ENCODE results near the gene KIRREL3.

Gene KIRREL3

DNA sequence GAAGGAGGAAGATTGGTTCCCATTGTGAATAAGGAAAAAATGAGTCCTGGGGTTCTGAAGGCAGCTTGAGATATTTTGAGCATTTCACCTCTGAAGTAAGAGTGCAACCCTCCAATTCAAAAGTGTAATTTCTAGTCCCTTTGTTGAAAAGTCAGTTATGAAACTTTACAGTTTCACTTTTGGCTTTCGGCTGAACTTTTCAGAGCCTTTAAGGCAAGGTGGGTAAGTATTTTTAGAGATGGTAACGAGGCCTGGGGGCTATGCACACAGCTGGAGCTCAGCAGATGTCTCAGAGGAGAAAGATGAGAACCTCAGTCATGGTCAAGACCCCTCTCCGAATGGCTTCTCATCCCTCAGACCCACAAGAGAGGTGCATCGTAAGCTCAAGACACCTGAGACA lies 267.6 kb downstream of the KIRREL3 start:
- no peak for DNase-seq

DNA sequence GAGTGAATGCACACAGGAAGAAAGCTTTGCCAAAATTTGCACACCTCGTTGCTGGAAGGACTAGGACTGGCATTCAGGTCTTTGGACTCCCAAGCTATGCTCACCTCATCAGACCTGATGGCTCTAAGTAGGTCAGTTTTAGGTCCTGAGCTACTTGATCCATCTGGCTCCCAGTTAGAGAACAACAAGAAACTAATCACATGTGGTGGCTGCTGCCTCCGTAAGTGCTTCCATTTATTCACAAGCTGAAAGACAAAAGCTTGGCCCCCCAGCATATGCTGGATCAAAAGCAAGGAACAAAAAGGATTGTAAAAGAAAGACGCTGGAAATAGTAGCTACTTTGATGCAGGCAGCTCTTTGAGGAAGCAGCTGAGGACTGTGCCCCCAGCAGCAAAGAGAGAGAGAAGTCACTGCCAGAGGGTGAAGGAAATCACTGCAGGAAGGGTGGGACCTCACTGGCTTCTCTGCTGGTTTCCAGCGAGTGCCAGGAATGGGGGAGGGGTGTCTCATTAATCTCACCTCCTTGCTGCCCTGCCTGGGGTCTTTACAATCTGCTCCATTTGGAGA lies 268.9 kb downstream of the KIRREL3 start:
- no peak for DNase-seq

DNA sequence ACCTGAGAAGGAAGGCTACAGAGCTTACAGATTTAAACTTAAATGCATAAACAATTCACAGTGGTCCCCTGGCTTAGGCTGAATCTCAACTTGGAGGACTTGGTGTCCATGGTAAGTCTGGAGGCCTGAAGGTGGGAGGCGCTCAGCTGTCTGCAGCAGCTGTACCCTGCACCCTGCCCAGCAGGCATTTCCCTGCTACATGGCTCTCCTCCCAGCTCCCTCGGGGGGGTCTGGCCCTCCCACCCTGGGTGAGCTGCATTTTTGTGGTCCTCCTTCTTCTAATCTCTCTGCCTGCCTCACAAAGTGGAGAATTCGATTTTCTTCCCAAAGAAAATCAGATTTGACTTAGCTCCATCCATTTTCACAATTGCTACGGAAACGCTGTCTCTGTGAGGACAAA lies 273.2 kb downstream of the KIRREL3 start:
- DNase-seq, result no peak

DNA sequence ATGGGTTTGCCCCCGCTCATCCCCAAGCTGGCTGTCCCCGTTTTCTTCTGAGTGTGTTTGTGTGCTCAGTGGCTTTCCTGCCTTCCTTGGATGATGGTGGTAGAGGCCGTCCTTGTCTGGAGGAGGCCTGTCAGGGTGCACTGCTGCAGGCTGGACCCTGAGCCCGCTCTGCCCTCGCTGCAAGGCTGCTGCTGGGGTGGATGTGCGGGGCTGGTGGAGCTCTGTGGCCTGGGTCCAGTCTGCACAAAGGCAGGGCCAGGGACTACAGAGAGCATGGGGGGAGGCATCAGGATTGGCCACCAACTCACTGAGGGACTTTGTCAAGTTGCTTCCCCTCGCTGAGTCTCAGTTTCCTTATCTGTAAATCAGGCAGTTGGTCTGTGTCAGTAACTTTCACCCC lies 275.0 kb downstream of the KIRREL3 start:
- no peak for DNase-seq

DNA sequence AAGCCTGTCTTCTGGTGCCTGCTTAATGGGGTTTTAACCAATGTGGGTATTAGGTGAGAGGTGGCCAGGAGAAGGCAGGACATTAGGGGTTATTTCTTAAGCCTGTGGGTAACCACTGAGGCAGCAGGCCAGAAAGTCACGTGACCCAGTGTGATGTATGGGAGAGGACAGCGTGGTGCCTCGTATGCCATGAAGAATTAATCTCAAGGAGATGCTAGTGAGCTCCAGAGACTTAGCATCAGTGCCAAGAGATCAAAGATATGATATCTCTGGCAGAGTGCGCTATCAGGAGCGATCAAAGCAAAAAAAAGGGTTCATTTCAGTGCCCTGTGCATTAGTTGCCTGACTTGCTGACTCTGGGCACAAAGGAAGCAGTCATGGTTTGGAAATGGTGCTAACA lies 275.5 kb downstream of the KIRREL3 start:
- DNase-seq, result no peak

DNA sequence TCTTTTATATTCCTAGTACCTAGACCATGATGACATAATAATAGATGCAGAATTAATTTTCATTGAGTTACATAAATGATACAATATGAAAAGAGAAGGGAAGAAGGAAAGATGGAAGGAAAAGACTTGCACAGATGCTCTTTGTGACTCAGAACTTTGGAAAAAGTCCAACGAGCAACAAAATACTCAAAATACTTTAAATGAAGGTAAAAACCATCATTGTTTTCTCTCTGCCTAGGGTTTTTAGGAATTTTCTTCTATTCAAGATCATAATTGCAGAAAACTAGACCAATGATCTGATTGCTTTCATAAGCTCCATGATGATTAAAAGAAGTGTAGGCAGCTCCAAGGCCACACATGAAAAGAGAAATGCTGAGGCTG lies 276.9 kb downstream of the KIRREL3 start:
- no peak for DNase-seq

DNA sequence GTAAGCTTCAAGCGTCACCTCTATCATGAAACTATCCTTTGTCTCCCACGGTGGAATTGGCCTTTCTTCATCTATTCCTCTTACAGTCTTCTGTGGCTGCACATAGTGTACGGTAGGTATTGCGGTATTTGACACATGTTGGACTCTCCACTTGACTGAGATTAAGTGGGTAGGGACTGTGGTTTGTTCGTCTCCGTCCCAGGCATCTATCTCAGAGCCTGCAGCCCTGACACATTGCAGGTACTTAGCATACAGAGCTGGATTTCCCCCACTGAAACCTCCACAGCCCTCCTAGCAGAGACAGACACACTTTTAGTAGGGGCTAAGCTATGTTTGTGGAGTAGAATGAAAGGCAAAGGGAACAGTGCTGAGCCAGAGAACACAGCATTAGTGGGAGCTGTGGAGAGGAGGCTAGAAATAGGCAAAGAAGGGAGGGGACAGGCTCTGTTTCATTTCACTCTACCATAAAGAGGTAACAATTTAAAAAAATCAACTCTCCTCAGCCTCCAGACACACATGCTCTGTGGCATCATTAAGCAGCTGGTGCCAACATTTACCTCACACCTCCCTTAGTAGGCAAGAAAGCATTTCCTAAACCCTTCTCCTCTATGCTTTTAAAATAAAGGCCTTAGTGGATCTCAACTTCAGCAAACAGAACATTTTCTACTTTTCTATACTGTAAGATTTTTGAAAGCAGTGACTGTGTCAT lies 277.5 kb downstream of the KIRREL3 start:
- DNase-seq, result no peak

DNA sequence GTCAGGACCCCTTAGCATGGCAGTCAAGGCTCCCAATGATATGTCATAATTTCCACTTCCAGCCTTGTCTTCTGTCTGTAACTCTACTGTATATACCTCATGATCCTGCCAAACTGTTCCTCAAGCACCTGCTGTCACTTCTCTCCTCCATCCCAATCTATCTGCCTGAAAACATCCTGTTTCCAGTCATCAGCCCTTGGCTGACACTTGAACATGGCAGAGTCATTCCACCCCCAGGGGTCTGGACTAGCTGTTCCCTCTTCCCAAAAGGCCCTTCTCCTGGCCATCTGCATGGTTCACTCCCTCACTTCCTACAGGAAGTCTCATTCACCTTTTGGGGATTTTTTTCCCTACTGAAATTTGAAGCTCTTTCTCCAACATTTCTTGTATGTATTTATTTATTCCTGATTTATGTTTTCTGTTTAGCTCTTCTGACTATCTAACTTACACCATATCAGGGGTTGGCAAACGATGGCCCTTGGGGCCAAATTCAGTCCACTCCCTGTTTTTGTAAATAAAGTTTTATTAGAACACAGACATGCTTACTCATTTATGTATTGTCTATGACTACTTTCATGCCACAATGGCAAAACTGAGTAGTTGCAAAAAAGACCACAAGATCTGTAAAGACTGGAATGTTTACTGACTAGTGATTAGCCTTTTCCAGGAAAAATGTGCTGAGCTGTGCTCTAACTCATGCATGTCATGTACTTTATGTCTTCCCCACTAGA lies 278.4 kb downstream of the KIRREL3 start:
- DNase-seq, result no peak

DNA sequence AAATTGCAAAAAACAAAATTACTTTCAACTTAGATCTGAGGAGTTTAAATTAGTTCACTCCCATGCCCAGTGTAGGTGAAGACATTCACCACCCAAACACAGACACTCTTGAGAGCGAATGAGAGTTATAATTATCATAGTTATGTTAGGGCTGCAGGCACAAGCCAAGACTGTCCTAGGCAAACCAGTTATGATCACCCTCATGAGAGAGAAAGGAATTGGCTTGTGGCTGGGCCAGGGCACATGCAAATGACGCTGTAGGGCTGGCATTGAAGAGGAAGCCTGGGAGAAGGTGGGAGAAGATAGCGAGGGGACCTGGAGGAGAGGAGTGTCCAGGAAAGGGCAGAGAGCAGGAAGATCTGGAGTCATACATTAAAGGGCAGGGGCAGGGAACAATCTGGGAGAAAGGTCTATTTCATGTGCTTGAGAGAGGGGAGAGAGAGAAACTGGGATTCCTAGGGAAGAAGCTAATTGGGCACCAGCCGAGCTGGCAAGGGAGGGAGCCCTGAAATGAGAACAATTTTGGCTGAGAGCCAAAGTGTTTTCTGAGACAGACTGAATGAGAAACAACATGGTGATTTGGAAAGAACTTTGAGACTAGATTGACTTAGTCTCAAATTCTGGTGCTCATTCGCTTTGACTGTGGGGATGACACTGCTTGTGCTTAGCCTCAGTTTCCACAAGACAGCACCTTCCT lies 279.9 kb downstream of the KIRREL3 start:
- no peak for DNase-seq

DNA sequence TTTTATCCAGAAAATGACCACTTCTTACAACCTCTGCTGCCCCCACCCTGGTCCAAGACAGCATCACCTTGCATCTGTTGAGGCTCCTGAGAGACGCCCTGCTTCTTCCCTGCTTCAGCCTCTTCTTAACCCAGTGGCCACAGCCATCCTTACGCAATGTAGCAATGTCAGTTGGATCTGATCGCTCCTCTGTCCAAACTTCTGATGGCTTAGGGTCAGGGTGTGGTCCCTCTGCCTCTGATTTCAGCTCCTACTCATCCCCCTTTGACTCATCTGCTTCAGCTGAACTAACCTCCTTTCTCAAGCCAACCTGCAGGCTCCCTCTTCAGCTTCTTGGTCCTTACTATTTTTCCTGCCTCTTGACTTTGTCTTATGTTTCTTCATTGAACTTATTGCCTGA lies 280.8 kb downstream of the KIRREL3 start:
- no peak for DNase-seq

DNA sequence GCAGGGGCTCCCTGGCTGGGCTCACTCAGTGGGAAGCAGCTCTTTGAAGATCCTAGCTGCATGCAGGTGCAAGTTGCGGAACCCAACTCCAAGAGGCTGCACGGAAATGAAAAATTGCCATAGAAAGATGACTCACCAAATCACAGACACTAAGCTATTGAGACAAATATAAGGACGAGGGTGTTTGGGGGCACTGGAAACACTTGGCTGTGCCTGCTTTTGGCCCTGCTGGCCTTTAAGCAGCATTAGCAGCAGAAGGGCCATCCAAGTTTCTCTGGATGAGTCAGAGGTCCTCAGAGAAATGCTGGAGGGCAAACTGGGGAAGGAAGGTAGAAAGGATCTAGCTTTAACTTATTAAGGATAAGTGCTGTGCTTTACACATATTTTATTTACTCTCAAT lies 282.3 kb downstream of the KIRREL3 start:
- DNase-seq, result no peak

DNA sequence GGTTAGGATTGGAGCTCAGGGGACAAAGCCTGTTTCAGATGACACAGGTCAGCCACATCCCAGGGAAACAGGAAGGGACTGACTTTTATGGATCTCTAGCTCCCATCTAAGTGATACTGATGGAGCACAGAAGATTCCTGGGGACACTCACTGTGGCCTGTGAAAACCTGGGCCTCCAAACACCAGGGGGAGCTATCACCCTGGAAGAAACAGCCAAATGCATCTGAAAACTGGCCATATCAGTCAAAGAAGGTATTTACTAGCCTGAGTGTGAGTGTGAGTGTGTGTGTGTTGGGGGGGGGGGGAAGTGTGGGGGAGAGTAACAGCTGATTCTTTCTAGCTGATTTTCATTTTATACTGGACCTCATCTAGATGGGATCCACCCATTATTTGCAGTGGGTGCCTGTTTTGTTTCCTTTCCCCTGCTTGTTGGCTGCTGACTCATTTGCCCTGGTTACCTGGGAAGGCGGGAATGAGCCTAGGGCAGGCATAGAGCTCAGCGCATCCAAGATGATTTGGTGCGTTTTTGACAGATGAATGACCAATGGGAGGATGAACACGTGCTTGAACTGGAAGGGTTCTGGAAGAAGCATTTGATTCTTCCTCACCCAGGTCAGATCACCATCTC lies 284.0 kb downstream of the KIRREL3 start:
- DNase-seq, result no peak

DNA sequence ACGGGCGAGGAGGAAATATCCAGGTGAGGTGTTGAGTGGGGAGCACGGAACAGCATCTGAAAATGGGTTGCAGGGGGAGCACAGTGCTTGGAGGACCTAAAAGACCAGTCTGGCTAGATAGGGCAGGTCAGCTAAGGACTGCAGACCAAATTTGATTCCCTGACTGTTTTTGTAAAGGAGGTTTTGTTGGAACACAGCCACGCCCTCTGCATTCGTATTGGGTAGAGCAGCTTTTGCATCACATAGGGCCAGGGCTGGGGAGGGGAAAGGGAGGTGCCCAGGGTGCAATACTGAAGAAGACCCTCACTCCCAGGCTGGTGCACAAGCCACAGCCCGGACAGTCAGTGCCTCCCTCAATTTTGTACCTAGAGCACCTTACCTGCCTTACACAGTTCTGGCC lies 286.8 kb downstream of the KIRREL3 start:
- no peak for DNase-seq

DNA sequence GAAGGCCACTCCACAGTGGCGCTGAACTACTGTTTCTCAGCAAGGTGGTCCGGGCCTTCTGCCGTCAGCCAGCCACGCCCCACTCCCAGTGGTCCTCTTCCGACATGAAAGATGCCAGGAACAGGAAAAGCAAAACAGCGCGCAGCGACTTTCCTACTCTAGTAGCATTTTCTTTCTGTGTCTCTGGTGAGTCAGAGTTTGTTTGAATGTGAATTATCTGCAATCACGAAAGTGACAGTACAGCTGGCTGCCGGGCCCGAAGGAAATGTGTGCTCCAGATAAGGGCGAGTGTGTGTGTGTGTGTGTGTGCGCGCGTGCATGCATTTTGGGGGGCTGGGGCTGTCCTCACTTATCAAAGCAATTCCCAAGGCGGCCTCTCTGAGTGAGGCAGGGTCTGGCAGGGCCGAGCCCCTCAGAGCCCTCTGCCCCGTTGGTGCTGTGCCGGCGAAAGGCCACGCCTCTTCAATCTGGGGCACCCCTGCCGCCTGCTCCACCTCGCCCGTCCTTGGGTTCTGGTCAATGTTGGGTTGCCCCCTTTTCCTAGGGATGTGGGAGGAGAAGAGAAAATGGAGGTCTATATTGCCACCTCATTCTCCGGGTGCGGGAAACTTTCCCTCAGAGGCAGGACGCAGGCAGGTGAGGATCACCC lies 288.5 kb downstream of the KIRREL3 start:
- DNase-seq, result no peak

DNA sequence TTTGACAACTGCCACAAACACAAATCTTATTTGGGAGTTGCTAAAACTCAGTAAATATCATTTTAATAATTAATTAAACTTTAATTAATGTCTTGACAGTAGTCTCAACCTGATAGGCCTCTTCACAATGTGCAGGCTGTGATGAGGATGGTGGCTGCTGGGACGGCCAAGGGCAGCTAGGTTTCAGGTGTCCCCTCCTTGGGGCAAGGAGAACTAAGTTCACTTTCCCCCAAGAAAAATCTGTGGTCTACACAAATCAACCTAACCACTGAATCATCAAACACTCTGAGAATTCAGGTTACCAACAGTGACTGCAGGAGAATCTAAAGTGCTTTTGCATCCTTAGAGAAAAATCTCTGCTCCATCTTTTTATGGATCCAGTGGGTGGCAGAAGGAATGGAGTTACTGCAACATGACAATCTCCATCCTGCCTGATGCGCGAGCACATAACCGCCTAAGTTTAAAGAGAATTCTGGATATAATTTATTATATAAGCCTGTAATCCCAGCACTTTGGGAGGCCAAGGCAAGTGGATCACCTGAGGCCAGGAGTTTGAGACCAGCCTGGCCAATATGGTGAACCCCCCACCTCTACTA lies 289.7 kb downstream of the KIRREL3 start:
- DNase-seq, result no peak

DNA sequence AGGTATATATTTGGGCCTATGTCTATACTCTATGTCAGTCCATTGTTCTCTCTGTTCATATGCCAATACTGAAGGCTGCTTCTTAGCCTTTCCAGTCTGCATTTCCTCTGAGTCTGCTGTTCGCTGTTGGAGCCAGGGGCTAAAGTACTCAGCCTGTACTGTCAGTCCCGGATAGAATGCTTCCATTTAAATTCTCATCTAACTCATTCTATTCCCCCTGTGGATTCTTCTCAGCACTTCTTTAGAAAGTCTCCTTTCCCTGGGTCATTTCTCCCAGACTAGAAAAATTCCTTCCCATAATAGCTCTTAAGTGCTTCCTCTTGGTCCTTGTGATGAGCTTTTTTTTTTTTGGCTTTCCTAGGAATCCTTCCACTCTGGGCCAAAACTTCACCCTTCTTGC lies 293.1 kb downstream of the KIRREL3 start:
- DNase-seq, result no peak

DNA sequence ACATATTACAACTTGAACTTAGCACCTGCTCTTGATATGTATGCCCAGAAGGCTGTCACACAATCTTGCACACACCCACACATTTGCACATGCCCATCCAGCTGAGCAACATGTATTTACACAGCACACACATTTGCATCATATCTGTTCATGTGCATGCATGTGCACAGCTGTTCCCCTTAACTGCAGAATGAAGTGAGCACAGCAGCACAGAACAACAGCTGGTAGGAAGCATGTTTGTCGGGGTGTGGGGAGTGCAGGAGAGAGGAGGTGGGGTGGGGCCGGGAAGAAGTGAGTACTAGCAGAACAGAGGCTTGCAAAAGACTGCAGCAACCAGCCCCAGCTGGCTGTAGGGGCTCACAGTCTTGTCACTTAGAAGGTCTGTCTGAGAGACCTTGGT lies 296.5 kb downstream of the KIRREL3 start:
- no peak for DNase-seq

DNA sequence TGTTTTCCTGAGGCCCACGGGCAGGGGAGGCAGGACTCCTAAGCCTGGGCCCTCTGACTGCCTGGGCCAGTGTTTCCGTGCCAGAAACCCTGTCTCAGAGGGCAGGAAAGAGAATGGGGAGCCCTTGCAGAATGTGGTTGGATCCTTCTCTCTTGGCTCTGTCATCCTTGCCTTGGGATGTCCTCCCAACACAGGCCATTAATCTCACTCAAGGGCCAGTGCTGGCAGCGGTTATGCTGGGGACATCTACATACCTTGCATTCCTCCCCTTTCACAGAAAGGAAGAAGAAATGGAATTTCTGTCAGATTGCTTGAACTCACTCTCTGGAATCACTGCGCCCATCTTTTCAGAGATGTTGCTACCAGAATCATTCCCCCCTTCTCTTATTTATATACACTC lies 296.9 kb downstream of the KIRREL3 start:
- no peak for DNase-seq

DNA sequence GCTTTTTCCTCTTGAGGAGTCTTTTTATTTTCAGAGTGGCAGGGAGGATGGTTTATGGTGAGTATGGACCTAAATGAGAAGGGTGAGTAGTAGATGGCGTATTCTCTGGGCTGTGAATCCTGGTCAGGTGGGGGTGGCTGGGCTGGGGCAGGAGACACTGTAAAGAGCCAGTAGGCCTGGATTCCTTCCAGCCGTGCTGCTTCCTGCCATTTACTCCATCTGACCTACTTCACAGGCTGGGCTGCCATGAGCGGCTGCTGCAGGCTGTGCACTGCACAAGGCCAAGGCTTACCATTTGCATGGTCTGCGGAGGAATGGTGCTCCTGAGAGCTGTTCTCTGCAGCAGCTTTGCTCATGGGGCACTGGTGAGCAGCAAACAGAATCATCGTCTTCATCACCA lies 297.6 kb downstream of the KIRREL3 start:
- no peak for DNase-seq

DNA sequence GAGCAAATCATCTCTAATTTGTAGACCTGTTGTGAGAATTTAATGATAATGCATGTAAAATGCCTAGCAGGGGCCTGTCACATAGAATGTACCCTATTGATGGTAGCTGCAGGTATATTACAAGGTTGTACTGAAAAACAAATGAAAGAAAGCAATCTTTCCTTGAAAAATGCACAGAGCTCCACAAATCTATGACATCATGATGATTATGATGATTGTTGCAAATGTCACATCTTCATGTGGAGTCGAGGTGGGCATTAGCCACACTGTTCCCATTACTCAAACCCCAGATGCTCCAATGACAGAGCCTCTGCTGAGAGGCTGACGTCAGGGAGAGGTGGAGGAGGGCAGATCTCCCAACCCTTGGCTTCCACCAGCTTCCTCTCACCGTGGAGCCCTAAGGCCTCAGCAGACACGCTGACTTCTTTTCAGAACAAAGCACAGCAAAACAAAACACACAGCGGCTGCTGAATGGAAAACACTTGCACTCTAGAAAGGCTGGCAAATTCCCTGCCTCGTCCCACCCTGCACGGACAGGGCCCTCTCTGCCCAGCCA lies 298.3 kb downstream of the KIRREL3 start:
- no peak for DNase-seq

DNA sequence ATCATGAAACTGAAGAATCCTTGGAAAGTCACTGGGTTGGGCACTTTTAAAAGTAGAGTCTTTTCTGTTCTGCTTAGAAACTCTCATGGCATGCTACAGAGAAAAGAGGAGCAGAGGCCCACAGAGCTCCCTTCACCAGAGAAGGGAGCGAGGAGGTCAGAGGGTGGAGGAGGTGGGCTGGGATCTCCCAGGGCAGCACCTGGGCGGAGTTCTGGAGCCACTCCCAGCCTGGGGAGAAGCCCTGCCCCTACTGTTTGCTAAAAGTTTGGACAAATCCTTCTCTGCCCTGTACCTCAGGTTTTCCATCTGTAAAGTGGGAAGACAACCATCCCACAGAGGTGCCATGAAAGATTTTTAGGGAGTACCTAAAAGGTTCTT lies 299.1 kb downstream of the KIRREL3 start:
- no peak for DNase-seq
